SK-N-SH (cell line): ENCODE measurements around the gene OR2H2.

ENCODE experiments used
- CTCF ChIP-seq: fragments of 200-600 bp; sonication (generic); IDR thresholded peaks from 2 replicates; pipeline ENCODE4 v1.6.1; 2017; ENCODE audit warnings: antibody characterized with exemption, mild to moderate bottlenecking, moderate library complexity
- ELF1 ChIP-seq: IDR thresholded peaks from 2 replicates; pipeline ENCODE4 v1.4.0; 2012
- FOXM1 ChIP-seq: IDR thresholded peaks from 2 replicates; pipeline ENCODE4 v1.4.0; 2012; ENCODE audit warnings: low read depth, mild to moderate bottlenecking
- GABPA ChIP-seq: IDR thresholded peaks from 2 replicates; pipeline ENCODE4 v1.4.0; 2012; ENCODE audit warnings: low read depth, mild to moderate bottlenecking
- POLR2AphosphoS5 ChIP-seq: IDR thresholded peaks from 2 replicates; pipeline ENCODE4 v1.6.1; 2012; ENCODE audit warnings: low read depth, low read length
- RAD21 ChIP-seq: IDR thresholded peaks from 2 replicates; pipeline ENCODE4 v1.6.1; 2012; ENCODE audit warnings: mild to moderate bottlenecking, low read length
- REST ChIP-seq: IDR thresholded peaks from 2 replicates; pipeline ENCODE4 v1.6.1; 2012; ENCODE audit warnings: mild to moderate bottlenecking, low read depth, low read length, moderate library complexity
- SMC3 ChIP-seq: IDR thresholded peaks from 2 replicates; pipeline ENCODE4 v1.6.1; 2012; ENCODE audit warnings: low read depth, low read length, improper control_type of control experiment
- YY1 ChIP-seq: IDR thresholded peaks from 2 replicates; pipeline ENCODE4 v1.4.0; 2012; ENCODE audit warnings: low read depth, mild to moderate bottlenecking
- TF ChIP-seq, protein P1 (sequence below): IDR thresholded peaks from 2 replicates; pipeline ENCODE4 v1.4.0; 2012; ENCODE audit warnings: low read depth
- TF ChIP-seq, protein P2 (sequence below): fragments of 150-350 bp; IDR thresholded peaks from 2 replicates; pipeline ENCODE4 v1.6.1; 2017; ENCODE audit warnings: antibody characterized with exemption, low read length, low read depth, borderline replicate concordance

- TF ChIP-seq CTCF (no peak), POLR2AphosphoS5 (no peak), ELF1 (no peak), REST (no peak), SMC3 (no peak), FOXM1 (no peak), YY1 (no peak), RAD21 (no peak), GABPA (no peak)
- TF ChIP-seq, protein P1, sequence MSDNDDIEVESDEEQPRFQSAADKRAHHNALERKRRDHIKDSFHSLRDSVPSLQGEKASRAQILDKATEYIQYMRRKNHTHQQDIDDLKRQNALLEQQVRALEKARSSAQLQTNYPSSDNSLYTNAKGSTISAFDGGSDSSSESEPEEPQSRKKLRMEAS = no peak
- TF ChIP-seq, protein P2, sequence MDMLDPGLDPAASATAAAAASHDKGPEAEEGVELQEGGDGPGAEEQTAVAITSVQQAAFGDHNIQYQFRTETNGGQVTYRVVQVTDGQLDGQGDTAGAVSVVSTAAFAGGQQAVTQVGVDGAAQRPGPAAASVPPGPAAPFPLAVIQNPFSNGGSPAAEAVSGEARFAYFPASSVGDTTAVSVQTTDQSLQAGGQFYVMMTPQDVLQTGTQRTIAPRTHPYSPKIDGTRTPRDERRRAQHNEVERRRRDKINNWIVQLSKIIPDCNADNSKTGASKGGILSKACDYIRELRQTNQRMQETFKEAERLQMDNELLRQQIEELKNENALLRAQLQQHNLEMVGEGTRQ = no peak
Measured at GRCh38 chr6:29630315-29630714, 45.4 kb downstream of the OR2H2 start.
